HG03378 (cell line): ENCODE data around the gene ULK4.
"Not testable (repeated sequence)": the region's sequence is repeated elsewhere in the genome, so short reads cannot be mapped to it uniquely, and the experiment has no call there.

Experiments used
- ATAC-seq: cut with Tn5 transposase; IDR thresholded peaks from one replicate; pipeline ENCODE4 v1.9.1; 2021; ENCODE audit warnings: mild to moderate bottlenecking, moderate library complexity; ENCODE audit not compliant: unreplicated experiment

Gene ULK4

DNA sequence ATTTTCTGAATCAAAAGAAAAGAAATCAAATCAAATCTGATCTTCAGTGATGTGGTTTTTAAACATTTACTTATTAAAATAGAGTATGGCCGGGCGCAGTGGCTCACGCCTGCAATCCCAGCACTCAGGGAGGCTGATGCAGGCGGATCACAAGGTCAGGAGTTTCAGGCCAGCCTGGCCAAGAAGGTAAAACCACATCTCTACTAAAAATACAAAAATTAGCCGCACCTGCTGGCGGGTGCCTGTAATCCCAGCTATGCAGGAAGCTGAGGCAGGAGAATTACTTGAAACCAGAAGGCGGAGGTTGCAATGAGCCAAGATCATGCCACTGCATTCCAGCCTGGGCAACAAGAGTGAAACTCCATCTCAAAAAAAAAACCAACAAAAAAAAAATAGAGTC is 169.1 kb downstream of the ULK4 start:
- no peak for ATAC-seq

DNA sequence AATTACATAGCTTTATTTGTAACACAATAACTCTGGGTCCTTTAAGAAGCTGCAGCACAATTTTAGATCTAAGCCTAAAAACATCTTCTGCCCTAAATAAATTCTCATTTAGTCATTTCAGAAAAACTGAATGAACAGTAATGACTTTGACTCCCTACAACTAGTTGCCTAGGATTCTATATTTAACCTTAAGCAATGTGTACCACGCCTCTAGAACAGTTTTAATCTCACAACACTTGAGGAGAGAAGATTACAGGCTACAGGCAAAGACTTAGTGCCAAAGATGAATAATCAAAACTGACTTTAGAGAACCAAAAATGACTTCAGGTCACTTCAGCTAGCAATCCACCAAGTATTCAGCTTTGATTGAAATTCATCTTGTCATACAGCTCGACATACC is 192.8 kb downstream of the ULK4 start:
- ATAC-seq, result no peak

DNA sequence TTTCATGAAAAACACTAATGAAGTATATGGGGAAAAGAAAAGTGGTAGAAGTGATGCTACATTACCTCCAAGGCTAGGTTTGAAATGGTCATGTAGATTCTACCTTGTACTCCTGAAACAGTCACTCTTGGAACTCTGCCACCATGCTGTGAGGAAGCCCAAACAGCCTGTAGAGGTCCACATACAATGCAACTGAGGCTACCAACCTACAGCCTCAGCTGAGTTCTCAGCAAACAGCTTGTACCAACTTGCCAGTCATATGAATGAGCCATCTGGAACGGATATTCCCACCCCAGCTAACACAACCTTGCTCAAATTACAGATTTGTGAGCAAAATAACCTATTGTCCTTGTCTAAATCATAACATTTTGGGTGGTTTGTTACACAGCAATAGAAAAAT is 193.5 kb downstream of the ULK4 start:
- ATAC-seq, result no peak

DNA sequence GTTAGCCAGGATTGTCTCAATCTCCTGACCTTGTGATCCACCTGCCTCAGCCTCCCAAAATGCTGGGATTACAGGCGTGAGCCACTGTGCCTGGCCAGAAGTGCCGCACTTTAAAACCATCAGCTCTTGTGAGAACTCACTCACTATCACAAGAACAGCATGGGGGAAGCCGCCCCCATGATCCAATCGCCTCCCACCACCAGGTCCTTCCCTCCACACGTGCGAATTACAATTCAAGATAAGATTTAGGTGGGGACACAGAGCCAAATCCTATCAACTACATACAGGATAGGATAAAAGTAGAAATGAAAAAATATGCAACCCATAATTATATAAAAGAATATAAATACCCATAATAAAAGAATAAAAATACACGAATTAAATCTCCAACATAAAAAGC is 199.0 kb downstream of the ULK4 start:
- not testable (repeated sequence) for ATAC-seq

DNA sequence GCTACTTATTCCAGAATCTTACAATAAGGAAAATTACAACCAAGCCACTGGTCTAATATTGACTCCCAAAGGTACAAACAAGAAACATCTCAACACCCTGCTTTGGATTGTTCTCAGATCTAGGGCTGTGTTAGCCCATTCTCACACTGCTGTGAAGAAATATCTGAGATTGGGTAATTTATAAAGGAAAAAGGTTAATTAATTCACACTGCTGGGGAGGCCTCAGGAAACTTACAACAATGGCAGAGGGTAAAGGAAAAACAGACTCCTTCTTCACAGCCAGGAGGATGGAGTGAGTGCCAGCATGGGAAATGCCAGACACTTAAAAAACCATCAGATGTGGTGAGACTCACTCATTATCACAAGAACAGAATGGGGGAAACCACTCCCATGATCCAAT is 208.3 kb downstream of the ULK4 start:
- ATAC-seq, result no peak

DNA sequence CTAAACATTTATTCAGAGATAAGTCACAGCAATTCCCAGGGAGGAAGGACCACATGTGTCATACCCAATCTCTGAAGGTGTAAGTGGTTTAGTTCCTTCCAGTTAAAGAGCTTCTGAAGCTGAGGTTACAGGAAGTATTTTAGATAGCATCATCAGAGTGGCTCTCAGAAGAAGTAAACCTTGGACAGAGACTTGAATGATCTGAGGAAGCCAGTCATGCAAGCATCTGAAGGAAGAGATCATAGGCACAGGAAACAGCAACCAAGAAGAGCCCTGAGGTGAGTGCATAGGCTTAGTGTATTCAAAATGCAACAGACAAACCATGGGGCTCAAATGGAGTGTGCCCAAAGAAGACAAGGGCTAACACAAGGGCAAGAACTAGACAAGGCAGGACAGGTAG is 210.3 kb downstream of the ULK4 start:
- no peak for ATAC-seq

DNA sequence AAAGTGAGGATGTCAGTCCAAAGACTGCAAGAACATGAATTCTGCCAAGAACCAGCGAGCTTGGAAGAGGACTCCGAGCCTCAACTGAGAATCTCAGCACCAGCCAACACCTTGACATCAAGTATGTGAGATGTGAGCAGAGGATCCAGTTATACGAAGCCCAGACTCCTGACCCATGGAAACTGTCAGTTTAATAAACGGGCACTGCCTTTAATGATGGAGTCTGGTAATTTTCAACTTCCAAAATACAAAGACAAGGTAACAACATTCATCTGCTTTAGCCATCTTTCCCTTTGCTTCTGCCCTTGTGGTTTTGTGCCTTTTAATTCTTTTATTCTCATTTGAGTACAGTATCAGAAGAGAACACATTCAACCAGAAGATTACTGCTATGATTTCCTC is 211.9 kb downstream of the ULK4 start:
- no peak for ATAC-seq

DNA sequence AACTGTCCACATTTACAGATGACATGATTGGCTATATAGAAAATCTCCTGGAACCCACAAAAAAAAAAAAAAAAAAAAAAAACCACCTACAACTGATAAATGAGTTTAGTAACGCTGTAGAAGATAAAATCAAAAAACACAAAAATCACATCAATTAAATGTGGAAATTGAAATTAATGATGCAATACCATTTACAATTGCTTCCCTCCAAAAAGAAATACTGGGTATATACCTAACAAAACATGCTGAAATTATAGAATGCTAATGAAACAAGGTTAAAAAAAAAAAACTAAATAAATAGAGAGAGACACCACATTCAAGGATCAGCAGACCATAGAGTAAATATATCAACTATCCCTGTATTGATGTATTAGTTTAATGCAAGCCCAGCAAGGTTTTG is 215.7 kb downstream of the ULK4 start:
- ATAC-seq, result no peak

DNA sequence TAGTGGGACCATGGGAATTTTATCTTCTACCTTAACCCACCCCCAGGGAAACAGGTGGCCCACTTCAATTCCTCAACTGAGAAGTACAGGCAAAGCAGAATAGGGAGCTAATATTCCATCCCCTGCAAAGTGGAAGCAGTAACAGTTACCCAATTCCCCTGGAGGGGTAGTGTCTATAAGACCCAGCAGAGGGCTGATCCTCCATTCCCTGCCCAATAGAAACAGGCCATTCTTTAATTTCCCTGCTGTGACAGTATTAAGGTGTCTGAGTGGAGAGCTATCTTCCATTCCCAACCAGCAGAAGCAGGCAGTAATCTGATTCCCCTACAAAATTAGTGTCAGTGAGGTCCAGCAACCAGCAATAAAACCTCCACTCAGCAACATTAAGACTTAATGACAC is 219.8 kb downstream of the ULK4 start:
- ATAC-seq, result no peak

DNA sequence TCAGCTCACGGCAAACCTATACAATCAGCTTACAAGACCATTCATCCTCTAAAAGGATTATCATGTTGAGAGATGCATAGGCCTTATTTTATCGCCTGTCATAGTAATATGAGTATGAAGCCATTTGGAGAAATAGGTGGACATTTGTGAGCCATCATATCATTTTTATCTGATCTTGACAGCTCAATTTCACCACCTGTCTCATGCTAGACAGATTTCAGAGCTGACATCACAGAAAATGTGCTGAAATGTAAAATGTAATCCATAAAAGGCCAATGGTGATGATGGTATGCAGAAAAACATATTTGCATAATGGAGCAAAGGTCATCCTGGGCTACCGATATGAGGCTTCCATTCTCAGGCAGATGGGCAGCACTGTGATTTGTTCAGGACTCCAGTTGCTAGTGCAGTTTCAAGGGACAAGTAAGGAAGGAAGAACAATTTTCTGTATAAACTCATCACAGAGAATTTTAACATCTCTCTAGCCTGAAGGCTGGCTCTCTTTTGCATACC is 221.5 kb downstream of the ULK4 start:
- ATAC-seq, result no peak

DNA sequence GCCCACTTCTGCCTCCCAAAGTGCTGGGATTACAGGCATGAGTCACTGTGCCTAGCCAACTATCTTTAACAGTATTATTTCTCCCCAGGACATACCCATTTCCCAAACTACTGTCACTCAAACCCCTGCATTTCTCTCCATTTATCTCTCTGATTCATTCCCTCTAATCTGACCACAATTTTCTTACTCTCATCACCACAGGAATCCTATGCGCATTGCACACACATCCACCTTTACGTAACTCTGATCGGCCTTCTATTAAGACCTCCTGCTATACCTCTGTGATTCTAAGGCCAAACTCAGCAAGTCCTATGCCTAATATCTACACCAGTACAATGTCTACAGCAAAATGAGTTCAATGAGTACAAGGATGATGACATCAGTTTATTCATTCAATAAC is 235.0 kb downstream of the ULK4 start:
- no peak for ATAC-seq

DNA sequence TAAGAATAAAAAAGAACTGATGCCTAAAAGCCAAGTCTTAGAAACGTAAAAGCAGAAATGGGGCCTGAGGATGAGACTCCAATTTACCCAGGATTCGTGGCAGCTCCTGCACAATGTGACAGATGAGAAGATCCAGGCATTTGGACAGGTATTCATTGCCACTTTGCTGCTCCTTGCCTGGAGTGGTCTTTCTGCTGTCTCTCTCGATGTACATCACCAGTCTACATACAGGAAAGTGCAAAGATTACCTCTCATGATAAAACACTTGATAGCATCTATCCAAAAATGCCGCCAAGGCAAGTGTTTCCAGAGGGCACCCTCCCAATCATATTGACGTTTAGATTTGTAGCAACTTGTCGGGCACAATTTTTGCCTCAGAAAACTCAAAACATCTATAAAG is 244.3 kb downstream of the ULK4 start:
- ATAC-seq, result no peak

DNA sequence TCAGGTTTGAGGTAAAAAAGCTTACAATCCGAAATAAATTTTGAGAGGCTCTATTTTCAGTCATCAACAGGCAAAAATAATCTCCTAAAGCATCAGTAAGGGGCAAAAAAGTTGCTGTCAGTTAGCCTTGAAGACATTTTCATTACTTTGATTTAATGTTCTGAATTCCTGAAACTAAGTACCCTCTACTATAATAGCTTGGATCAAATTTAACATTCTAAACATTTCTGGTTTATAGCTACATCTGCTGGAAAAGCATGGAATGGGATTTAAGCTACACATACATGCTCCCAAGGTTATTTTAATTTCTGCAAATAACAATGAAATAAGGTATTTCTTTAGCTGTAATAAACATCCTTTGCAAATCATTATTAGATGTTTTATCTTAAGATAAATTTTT is 245.4 kb downstream of the ULK4 start:
- ATAC-seq, result no peak

DNA sequence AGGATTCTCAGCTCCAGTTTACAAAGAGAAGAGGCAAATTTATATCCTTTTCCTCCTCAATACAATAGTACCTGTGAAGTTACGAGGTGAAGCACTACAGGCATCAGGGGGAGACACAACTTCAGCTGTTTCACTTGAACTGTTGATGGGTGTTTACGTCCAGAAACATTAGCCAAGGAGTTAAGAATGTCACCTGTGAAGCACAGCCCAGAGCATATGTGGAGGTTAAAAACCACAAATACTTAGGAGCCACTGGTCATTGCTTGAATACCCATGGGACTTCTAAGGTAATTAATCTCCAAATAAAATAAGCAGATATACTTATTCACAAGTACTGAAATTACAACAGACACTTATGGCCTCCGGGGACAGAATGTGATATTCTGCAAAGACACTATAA is 246.5 kb downstream of the ULK4 start:
- no peak for ATAC-seq

DNA sequence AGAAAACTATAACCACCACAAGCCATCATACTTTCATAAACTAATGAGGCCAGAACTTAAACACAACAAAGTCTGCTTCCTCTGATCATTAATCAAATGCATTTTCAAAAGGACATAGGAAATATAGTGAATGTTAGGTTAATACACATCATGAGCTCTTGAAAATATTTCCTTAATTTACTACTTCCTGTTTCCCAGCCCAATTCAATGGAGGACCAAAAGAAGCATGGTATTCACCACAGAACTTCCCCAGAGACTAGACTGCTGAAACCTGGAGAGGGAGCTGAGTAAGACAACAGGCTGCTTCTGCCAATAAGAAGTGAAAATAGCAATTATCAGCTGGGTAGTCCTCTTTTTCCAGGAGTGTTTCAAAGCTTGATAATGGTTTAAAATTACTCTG is 250.3 kb downstream of the ULK4 start:
- ATAC-seq, result no peak

DNA sequence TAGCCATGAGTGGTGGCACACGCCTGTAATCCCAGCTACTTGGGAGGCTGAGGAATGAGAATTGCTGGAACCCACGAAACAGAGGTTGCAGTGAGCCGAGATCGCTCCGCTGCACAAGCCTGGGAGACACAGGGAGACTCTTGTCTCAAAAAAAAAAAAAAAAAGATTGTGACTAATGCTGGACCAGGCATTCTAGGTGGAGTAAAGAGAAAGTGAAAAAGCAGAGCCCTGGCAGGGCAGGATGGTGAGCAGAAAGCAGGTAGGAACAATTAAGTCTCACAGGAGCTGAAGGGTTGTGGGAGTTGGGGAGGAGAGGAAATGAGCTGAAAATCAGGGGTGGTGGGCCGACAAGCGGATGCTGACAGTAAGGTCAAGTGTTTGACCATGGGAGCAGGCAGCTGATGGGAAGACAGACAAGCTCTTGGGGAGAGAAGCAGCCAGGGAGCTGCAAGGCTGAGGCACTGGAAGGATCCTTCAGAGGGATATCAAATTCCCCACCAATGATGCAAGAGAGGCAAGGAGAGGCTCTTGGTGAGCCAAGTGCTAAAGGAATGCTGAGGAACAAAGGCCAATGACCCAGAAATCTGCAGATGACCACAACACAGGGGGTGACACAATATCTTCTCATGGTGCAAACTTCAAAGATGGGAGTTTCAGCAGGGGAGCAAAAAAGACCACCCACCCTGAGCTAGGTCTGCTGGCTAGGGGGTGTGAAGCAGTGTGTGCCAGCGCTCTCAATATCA is 251.1 kb downstream of the ULK4 start:
- ATAC-seq, result no peak

DNA sequence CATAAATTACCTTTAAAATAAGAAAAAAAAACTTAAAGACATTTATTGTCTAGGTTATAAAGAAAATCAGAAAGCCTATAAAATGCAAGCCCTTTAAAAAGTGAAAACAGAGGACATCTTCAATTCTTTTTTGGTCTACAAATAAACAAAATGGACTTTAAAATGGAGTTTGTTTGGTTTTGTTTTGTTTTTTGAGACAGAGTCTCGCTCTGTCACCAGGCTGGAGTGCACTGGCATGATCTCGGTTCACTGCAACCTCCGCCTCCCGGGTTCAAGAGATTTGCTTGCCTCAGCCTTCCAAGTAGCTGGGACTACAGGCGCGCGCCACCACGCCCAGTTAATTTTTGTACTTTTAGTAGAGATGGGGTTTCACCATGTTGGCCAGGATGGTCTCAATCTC is 252.7 kb downstream of the ULK4 start:
- not testable (repeated sequence) for ATAC-seq

DNA sequence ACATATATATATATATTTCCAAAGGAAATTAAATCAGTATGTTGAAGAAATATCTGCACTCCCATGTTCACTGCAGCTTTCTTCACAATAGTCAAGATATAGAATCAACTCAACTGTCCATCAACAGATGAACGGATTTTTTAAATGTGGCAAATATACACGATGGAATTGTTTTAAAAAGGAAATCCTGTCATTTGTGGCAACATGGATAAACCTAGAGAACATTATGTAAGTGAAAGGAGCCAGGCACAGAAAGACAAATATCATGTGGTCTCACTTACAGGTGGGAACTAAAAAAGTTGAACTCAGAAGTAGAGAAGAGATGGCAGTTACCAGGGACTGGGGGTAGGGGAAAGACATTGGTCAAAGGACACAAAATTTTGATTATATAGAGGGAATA is 253.7 kb downstream of the ULK4 start:
- ATAC-seq, result no peak

DNA sequence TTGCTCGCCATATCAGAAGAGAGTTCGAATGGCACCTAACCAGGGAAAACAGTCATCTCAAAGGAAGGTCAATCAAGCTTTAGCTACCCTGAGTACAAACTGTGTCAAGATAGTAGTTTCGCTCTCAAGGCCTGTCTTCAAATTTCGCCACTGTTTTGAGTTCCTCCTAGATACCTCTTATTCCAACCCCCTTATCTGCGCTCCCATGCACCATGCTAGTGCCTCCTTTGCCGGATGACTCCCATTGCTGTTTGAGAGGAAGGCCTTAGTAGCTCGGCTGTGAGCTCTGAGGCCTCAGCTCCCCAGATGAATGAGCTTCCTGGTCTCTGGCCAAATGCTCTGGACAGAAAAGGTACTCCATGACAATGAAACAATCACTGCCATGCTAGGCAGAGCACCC is 256.0 kb downstream of the ULK4 start:
- ATAC-seq, result no peak

DNA sequence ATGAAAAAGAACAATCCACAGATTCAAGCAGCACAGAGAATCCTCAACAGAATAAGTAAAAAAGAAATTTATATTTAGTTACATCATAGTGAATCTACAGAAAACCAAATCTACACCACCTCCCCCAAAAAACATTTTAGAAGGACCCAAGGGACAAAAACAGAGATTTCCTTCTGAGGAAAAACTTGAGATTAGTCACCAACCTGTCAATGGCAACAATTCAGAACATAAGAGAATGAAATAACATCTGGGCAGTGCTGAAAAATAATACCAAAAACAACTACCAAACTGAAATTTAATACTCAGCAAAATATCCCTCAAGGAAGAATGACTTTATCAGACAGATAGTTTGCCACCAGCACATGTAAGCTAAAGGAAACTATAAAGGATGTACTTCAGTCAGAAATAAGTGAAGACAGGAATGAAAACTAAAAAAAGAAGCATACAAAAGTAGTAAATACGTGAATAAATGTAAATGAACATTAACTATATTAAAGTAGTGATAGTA is 260.7 kb downstream of the ULK4 start:
- ATAC-seq, result no peak

DNA sequence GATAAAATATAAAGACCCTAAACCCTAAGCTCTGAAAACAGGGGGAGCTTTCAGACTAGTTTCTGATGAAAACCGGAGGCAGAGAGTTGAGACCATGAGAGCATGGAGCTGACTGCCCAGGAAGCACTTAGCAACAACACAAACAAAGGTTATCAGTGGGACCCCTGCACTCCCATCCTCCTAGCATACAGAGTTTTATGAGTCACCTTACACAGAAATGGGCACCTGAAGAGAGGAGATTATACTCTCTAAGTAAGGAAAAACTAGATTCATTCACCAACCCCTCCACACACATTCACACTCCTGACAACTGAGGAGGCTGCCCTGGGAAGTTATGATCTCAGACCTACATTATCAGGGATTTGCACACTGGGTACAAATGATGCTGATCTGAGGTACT is 261.7 kb downstream of the ULK4 start:
- ATAC-seq, result no peak

DNA sequence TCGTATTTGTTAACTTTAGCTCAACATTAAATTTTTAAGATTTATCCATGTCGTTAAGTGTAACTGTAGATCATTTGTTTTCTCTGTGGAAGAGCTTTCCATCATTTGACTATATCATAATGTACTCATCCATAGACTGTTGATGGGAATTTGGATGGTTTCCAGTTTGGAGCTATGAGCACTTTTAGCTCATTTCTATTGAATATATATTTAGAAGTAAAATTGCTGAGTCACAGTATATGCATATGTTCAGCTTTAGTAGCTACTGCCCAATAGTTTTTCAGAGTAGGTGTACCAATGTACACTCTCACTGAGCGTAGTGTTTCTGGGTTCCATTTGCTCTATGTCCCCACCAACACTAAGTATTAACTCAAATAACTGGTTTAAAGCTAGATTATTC is 263.0 kb downstream of the ULK4 start:
- no peak for ATAC-seq

DNA sequence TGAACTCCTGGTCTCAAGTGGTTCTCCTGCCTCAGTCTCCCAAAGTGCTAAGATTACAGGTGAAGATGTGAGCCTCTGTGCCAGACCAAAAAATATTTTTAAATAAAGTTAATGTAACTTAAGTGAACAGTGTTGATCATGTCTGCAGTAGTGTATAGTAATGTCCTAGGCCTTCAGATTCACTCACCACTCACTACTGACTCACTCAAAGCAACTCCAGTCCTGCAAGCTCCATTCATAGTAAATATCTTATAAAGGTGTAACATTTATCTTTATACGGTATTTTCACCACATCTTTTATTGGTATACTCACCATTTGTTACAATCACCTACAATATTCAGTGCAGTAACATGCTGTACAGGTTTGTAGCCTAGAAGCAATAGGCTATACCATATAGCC is 264.2 kb downstream of the ULK4 start:
- no peak for ATAC-seq
